Measurements from ENCODE around the gene ITLN2. TPM values are rescaled to one million over a fixed set of nuclear protein-coding genes. Genes with fewer than 3 reads are reported as not detected.

The ITLN2 gene
- not detected in 2 replicates for polyA plus RNA-seq

GRCh38 chr1:160954158-160955104 is at the start of gene ITLN2:
Gene ITLN2 (minus strand): TSS chr1:160954809. CDS start chr1:160954741, 68 bp downstream.

Other genes with a start within 250 kb of the ITLN2 start
- not detected in 2 replicates for gene CD48, start 243.0 kb downstream of the ITLN2 start, polyA plus RNA-seq
- not detected in 2 replicates for gene SLAMF7, start 215.6 kb downstream of the ITLN2 start, polyA plus RNA-seq
- gene LY9, start 158.6 kb downstream of the ITLN2 start, polyA plus RNA-seq: not detected in 2 replicates
- gene CD244, start 91.9 kb downstream of the ITLN2 start, polyA plus RNA-seq: 0.47 TPM in 1 of 2 replicates, not detected in the other
- not detected in 2 replicates for gene ITLN1, start 69.6 kb downstream of the ITLN2 start, polyA plus RNA-seq
- gene F11R, start 66.3 kb upstream of the ITLN2 start, polyA plus RNA-seq: 0.10 TPM in 1 of 2 replicates, not detected in the other
- 35.1 and 74.9 TPM in 2 replicates for gene TSTD1, start 84.2 kb upstream of the ITLN2 start, polyA plus RNA-seq
- 0.36 and 1.1 TPM in 2 replicates for gene USF1, start 91.2 kb upstream of the ITLN2 start, polyA plus RNA-seq
- gene ARHGAP30, start 115.1 kb upstream of the ITLN2 start, polyA plus RNA-seq: 0.11 TPM in 1 of 2 replicates, not detected in the other
- not detected in 2 replicates for gene NECTIN4, start 134.7 kb upstream of the ITLN2 start, polyA plus RNA-seq
- gene KLHDC9, start 143.6 kb upstream of the ITLN2 start, polyA plus RNA-seq: 8.0 and 17.1 TPM in 2 replicates
- gene PFDN2, start 163.2 kb upstream of the ITLN2 start, polyA plus RNA-seq: 92.1 and 97.1 TPM in 2 replicates
- 35.5 and 38.5 TPM in 2 replicates for gene NIT1, start 163.3 kb upstream of the ITLN2 start, polyA plus RNA-seq
- gene DEDD, start 177.9 kb upstream of the ITLN2 start, polyA plus RNA-seq: 27.4 and 28.0 TPM in 2 replicates
- 301 and 305 TPM in 2 replicates for gene UFC1, start 199.2 kb upstream of the ITLN2 start, polyA plus RNA-seq
- 3.2 and 6.2 TPM in 2 replicates for gene USP21, start 204.7 kb upstream of the ITLN2 start, polyA plus RNA-seq
- 27.6 and 29.5 TPM in 2 replicates for gene PPOX, start 211.6 kb upstream of the ITLN2 start, polyA plus RNA-seq
- gene B4GALT3, start 222.7 kb upstream of the ITLN2 start, polyA plus RNA-seq: 6.5 and 12.7 TPM in 2 replicates
- gene ADAMTS4, start 244.2 kb upstream of the ITLN2 start, polyA plus RNA-seq: 0.13 and 0.62 TPM in 2 replicates
- 145 and 159 TPM in 2 replicates for gene NDUFS2, start 247.6 kb upstream of the ITLN2 start, polyA plus RNA-seq